ENCODE measurements around the gene CERS2.

The CERS2 gene

GRCh38 chr1:150997126-150997872, 22.7 kb upstream of the CERS2 start:
- H3K36me3 ChIP-seq (ENCODE audit: insufficient read depth, low read length): no peaks in the 10 kb centered on the region
- H3K79me2 ChIP-seq (ENCODE audit: control insufficient read depth, insufficient read depth, low read length, unreplicated experiment): no peaks in the 10 kb centered on the region
- H3K4me1 ChIP-seq (ENCODE audit: control insufficient read depth, insufficient read depth, low read length, unreplicated experiment): peaks cover 6% of the 10 kb centered on the region
- no peak overlapping the region for H3K27ac ChIP-seq (ENCODE audit: low read depth, low read length)
- no peak overlapping the region for H3K4me3 ChIP-seq (ENCODE audit: low read depth, low read length)
- no peaks in the 10 kb centered on the region for H3K27me3 ChIP-seq (ENCODE audit: insufficient read depth, low read length)
- H2AFZ ChIP-seq (ENCODE audit: low read length, unreplicated experiment): no peak overlapping the region

DNA sequence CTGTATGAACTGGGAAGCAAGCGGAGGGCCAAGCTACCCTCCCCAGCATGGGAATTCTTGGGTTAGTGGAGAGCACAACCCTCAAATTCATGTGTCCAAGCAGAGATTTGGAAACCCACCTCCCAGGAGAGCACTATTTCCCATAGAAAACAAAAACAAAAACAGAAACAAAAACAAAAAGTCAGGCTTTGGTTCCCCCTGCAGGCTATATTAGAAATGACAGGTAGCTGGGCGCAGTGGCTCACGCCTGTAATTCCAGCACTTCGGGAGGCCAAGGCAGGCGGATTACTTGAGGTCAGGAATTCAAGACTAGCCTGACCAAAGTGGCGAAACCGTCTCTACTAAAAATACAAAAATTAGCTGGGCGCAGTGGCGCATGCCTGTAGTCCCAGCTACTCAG, 21.3 kb upstream of the CERS2 start:
- H2AFZ ChIP-seq (ENCODE audit: low read length, unreplicated experiment): no peak overlapping the region
- H3K4me3 ChIP-seq (ENCODE audit: low read depth, low read length): no peak overlapping the region
- H3K79me2 ChIP-seq (ENCODE audit: control insufficient read depth, insufficient read depth, low read length, unreplicated experiment): no peaks in the 10 kb centered on the region
- H3K36me3 ChIP-seq (ENCODE audit: insufficient read depth, low read length): no peaks in the 10 kb centered on the region
- no peaks in the 10 kb centered on the region for H3K27me3 ChIP-seq (ENCODE audit: insufficient read depth, low read length)
- no peak overlapping the region for H3K27ac ChIP-seq (ENCODE audit: low read depth, low read length)
- peaks cover 6% of the 10 kb centered on the region for H3K4me1 ChIP-seq (ENCODE audit: control insufficient read depth, insufficient read depth, low read length, unreplicated experiment)

- H3K4me1 ChIP-seq (ENCODE audit: control insufficient read depth, insufficient read depth, low read length, unreplicated experiment): peaks cover 6% of the 10 kb centered on the region
- H3K27me3 ChIP-seq (ENCODE audit: insufficient read depth, low read length): no peaks in the 10 kb centered on the region
- no peak overlapping the region for H3K4me3 ChIP-seq (ENCODE audit: low read depth, low read length)
- H2AFZ ChIP-seq (ENCODE audit: low read length, unreplicated experiment): no peak overlapping the region
- H3K27ac ChIP-seq (ENCODE audit: low read depth, low read length): no peak overlapping the region
- no peaks in the 10 kb centered on the region for H3K36me3 ChIP-seq (ENCODE audit: insufficient read depth, low read length)
- H3K79me2 ChIP-seq (ENCODE audit: control insufficient read depth, insufficient read depth, low read length, unreplicated experiment): no peaks in the 10 kb centered on the region
These were observed 20.8 kb upstream of the CERS2 start for GRCh38 chr1:150995460-150995859.

DNA sequence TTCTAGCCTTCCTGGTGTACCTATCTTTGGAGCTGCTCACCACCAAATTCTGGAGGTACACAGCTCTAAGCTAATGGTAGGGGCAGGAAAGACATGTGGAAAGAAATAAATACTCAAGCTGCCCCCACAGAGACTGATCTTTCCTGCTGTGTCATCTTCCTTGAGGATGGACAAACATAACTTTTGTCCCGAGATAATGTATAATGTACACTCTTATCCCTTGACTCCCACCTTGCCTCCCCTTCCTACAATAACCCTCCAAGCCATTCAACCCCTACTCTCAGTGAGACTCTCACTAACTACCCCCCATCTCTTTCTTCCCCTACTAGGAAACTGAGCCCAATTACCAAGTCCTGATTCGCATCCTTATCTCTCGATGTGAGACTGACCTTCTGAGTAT, 19.6 kb upstream of the CERS2 start:
- H2AFZ ChIP-seq (ENCODE audit: low read length, unreplicated experiment): no peak overlapping the region
- H3K27ac ChIP-seq (ENCODE audit: low read depth, low read length): no peak overlapping the region
- no peak overlapping the region for H3K4me3 ChIP-seq (ENCODE audit: low read depth, low read length)
- H3K79me2 ChIP-seq (ENCODE audit: control insufficient read depth, insufficient read depth, low read length, unreplicated experiment): no peaks in the 10 kb centered on the region
- H3K36me3 ChIP-seq (ENCODE audit: insufficient read depth, low read length): no peaks in the 10 kb centered on the region
- no peaks in the 10 kb centered on the region for H3K27me3 ChIP-seq (ENCODE audit: insufficient read depth, low read length)
- H3K4me1 ChIP-seq (ENCODE audit: control insufficient read depth, insufficient read depth, low read length, unreplicated experiment): peaks cover 6% of the 10 kb centered on the region

DNA sequence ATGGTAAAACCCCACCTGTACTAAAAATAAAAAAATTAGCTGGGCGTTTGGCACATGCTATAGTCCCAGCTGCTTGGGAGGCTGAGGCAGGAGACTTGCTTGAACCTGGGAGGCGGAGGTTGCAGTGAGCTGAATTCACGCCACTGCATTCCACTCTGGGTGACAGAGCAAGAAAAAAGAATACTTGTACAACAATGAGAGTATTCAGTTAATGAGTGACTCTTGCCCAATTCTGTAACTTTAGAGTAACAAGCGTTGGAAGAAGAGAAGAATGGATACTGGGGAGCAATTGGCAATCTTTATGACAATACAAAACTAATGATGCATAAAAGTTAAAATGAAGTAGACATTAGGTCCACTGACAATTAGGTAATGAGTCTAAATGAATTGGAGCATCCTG, 18.0 kb upstream of the CERS2 start:
- Histone ChIP-seq H3K36me3 (ENCODE audit: insufficient read depth, low read length) (no peaks in the 10 kb centered on the region), H3K27ac (ENCODE audit: low read depth, low read length) (no peak overlapping the region), H3K4me3 (ENCODE audit: low read depth, low read length) (no peak overlapping the region), H3K27me3 (ENCODE audit: insufficient read depth, low read length) (no peaks in the 10 kb centered on the region), H3K4me1 (ENCODE audit: control insufficient read depth, insufficient read depth, low read length, unreplicated experiment) (peaks cover 6% of the 10 kb centered on the region), H3K79me2 (ENCODE audit: control insufficient read depth, insufficient read depth, low read length, unreplicated experiment) (no peaks in the 10 kb centered on the region), H2AFZ (ENCODE audit: low read length, unreplicated experiment) (no peak overlapping the region)

DNA sequence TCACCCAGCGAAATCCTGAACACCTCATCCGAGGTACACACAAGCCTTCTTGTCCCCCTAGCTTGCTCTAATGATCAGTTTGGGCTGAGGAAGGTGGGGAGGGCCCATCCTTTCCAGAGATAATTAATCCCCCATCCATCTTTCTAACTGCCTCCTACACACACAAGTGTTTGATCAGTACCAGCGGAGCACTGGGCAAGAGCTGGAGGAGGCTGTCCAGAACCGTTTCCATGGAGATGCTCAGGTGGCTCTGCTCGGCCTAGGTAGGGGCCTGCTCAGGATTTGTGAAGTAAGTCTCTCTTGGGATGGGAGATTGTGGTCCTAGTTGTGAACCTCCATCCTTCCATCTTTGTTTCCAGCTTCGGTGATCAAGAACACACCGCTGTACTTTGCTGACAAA, 13.3 kb upstream of the CERS2 start:
- H2AFZ ChIP-seq (ENCODE audit: low read length, unreplicated experiment): no peak overlapping the region
- no peak overlapping the region for H3K4me3 ChIP-seq (ENCODE audit: low read depth, low read length)
- H3K4me1 ChIP-seq (ENCODE audit: control insufficient read depth, insufficient read depth, low read length, unreplicated experiment): no peaks in the 10 kb centered on the region
- H3K27ac ChIP-seq (ENCODE audit: low read depth, low read length): no peak overlapping the region
- H3K79me2 ChIP-seq (ENCODE audit: control insufficient read depth, insufficient read depth, low read length, unreplicated experiment): no peaks in the 10 kb centered on the region
- no peaks in the 10 kb centered on the region for H3K27me3 ChIP-seq (ENCODE audit: insufficient read depth, low read length)
- H3K36me3 ChIP-seq (ENCODE audit: insufficient read depth, low read length): no peaks in the 10 kb centered on the region

- H3K4me1 ChIP-seq (ENCODE audit: control insufficient read depth, insufficient read depth, low read length, unreplicated experiment): peaks cover 15% of the 10 kb centered on the region
- no peak overlapping the region for H3K4me3 ChIP-seq (ENCODE audit: low read depth, low read length)
- no peak overlapping the region for H3K27ac ChIP-seq (ENCODE audit: low read depth, low read length)
- no peaks in the 10 kb centered on the region for H3K79me2 ChIP-seq (ENCODE audit: control insufficient read depth, insufficient read depth, low read length, unreplicated experiment)
- no peaks in the 10 kb centered on the region for H3K36me3 ChIP-seq (ENCODE audit: insufficient read depth, low read length)
- H2AFZ ChIP-seq (ENCODE audit: low read length, unreplicated experiment): no peak overlapping the region
- no peaks in the 10 kb centered on the region for H3K27me3 ChIP-seq (ENCODE audit: insufficient read depth, low read length)
These were observed 10.7 kb upstream of the CERS2 start for GRCh38 chr1:150985179-150985825.

DNA sequence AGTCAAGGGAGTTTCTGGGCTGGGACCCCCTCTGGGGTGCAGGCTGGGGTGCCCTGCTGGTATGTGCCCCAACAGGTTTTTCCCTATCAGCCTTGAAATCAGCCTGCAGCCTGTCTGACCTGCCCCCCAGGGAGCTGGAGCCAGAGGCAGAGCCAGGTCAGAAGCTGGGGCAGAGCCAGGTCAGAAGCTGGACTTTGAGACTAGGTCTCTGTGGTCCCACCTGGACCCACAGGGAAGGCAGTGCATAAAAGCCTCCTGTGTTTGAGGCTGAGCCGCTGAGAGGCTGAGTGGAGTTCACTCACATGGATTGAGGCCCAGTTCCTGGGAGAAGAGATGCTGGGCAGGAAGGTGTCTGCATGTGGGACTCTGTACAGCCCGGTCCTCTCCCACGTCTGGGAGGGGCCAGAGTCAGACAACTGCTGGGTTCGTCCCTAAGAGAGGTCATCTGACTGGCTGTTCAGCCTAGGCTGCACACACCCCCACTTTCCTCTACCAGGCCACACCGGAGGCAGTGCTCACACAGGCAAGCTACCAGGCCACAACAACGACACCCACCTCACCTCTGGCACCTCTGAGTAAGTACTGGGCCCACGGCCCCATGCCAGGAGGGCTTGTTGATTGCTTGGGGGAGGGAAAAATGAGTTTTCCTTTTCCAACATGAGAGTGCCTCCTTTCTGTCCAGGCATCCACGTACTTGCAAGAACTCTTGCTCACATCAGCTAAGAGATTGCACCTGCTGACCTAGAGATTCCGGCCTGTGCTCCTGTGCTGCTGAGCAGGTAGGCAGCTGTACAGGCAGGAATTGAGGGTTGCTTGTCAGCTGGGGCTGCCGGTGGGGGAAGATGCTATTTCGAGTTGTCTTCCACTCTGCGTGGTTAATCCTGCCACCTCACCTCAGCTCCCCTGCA, 7.4 kb upstream of the CERS2 start, which contains the start of gene ANXA9:
Gene ANXA9 (plus strand): TSS at position 488 of the 908 bp plus-strand sequence. CDS start 814 bp downstream, outside the sequence.
- no peak within 1 kb of the TSS for H2AFZ ChIP-seq (ENCODE audit: low read length, unreplicated experiment)
- H3K27ac ChIP-seq (ENCODE audit: low read depth, low read length): no peak within 1 kb of the TSS
- H3K4me3 ChIP-seq (ENCODE audit: low read depth, low read length): no peak within 1 kb of the TSS
- no peaks in the 10 kb centered on the region for H3K79me2 ChIP-seq (ENCODE audit: control insufficient read depth, insufficient read depth, low read length, unreplicated experiment)
- H3K4me1 ChIP-seq (ENCODE audit: control insufficient read depth, insufficient read depth, low read length, unreplicated experiment): peaks cover 38% of the 10 kb centered on the region
- H3K27me3 ChIP-seq (ENCODE audit: insufficient read depth, low read length): no peaks in the 10 kb centered on the region
- no peaks in the 10 kb centered on the region for H3K36me3 ChIP-seq (ENCODE audit: insufficient read depth, low read length)

GRCh38 chr1:150981177-150981804, 6.7 kb upstream of the CERS2 start:
- Histone ChIP-seq H3K79me2 (ENCODE audit: control insufficient read depth, insufficient read depth, low read length, unreplicated experiment) (no peaks in the 10 kb centered on the region), H3K27me3 (ENCODE audit: insufficient read depth, low read length) (no peaks in the 10 kb centered on the region), H3K27ac (ENCODE audit: low read depth, low read length) (no peak overlapping the region), H3K4me3 (ENCODE audit: low read depth, low read length) (no peak overlapping the region), H2AFZ (ENCODE audit: low read length, unreplicated experiment) (no peak overlapping the region), H3K4me1 (ENCODE audit: control insufficient read depth, insufficient read depth, low read length, unreplicated experiment) (peaks cover 45% of the 10 kb centered on the region), H3K36me3 (ENCODE audit: insufficient read depth, low read length) (no peaks in the 10 kb centered on the region)

Data from ACC112 (cell line).